GM12872 (cell line): ENCODE results near the gene HLA-DQB2.

Experiments
- TF ChIP-seq, protein P1 (sequence below): IDR thresholded peaks from 3 replicates; pipeline ENCODE4 v1.5.1; 2011; ENCODE audit warnings: low read depth, mild to moderate bottlenecking, low read length, moderate library complexity; ENCODE audit not compliant: insufficient read depth

Gene HLA-DQB2

DNA sequence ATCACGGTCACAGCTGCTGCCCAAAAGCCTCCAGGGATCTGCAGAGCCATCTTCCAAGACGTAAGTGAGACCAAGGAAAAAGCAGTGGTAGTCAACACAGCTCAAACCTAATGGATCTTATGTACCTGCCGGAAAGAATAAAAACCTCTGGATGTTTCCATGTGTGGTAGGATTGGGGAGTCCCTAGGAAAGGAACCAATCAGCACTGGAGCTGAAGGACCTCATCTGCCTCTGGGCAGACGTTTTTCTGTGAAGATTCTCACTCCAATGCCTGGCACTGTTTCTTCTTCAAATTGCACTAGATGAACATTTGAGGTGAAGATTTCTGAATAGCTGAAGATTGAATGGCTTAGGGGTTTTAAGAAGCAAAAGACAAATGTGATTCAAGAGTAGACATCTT is at the start of gene HLA-DQB2:
HLA-DQB2 (minus strand) TSS at position 112 of the 400 bp plus-strand sequence; CDS start at position 50, 62 bp downstream.
- TF ChIP-seq, protein P1, sequence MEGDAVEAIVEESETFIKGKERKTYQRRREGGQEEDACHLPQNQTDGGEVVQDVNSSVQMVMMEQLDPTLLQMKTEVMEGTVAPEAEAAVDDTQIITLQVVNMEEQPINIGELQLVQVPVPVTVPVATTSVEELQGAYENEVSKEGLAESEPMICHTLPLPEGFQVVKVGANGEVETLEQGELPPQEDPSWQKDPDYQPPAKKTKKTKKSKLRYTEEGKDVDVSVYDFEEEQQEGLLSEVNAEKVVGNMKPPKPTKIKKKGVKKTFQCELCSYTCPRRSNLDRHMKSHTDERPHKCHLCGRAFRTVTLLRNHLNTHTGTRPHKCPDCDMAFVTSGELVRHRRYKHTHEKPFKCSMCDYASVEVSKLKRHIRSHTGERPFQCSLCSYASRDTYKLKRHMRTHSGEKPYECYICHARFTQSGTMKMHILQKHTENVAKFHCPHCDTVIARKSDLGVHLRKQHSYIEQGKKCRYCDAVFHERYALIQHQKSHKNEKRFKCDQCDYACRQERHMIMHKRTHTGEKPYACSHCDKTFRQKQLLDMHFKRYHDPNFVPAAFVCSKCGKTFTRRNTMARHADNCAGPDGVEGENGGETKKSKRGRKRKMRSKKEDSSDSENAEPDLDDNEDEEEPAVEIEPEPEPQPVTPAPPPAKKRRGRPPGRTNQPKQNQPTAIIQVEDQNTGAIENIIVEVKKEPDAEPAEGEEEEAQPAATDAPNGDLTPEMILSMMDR = no peak

DNA sequence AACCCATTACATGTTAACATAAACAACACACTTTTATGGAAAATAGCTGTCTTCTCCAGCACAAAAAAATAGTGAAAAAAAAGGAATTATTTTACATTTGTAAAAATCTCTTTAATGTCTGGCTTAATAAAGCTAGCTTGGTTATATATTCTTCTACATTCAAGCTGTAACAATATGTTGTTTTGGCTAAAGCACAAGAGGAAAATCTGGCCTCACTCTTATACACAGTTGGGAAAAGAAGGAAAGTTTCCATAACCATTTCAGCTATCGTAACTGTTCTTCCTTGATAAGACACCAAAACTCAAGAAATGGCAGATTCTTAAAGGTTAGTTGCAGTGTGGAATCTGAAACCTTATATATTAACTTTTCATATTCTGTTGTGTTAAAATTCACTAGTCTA is 45.8 kb upstream of the HLA-DQB2 start:
- TF ChIP-seq, protein P1 = no peak

DNA sequence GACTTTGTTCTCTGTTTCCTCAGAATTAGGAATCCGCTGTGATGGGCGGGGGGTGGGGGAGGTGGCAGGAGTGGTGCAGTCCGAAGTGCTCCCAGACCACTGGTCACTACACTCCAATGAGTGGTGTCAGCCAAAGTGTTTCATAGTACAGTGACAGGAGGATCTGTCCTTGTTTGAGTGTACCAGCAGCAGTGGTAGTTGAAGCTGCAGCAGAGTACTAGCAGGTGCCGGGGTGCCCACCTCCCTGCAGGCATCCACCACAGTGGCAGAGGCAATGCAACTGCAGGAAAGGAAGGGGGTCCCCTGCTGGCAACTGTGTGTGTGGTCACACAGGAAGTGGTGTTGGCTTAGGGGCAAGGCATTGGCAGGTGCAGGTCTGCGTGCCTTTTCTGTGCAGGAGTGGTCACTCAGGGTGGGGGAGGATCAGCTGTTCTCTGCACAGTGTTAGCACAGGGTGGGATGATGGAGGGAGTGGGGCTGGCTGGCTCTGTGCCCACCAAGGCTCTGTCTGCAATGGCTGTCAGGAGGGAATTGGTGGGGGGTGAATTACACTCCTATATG is 43.8 kb upstream of the HLA-DQB2 start:
- TF ChIP-seq, protein P1 = peak; percentile 35; the same call in 1 of the 3 replicates

DNA sequence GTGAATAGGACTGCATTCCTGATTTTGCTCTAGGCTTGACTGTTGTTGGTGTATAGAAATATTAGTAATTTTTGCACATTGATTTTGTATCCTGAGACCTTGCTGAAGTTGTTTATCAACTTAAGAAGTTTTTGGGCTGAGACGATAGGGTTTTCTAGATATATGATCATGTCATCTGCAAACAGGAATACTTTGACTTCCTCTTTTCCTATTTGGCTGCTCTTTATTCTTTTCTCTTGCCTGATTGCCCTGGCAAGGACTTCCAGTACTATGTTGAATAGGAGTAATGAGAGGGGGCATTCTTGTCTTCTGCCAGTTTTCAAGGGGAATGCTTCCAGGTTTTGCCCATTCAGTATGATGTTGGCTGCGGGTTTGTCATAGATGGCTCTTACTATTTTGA is 40.1 kb upstream of the HLA-DQB2 start:
- TF ChIP-seq, protein P1 = no peak

DNA sequence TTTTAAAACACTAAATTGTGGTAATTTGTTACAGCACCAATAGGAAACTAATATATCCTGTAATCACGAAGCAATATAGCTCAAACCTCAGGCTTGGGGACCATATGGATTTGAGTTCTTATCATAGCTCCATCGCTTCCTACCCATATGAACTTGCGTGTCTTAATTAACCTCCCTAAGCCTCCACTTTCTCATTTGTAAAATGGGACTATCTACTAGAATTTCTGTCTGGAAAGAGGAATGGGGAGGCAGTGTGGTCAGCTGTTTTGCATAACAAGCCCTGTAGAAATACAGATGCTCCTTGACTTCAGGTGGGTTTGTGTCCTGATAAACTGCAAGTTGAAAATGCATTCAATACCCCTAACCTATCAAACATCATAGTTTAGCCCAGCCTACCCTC is 36.4 kb upstream of the HLA-DQB2 start:
- TF ChIP-seq, protein P1 = no peak

DNA sequence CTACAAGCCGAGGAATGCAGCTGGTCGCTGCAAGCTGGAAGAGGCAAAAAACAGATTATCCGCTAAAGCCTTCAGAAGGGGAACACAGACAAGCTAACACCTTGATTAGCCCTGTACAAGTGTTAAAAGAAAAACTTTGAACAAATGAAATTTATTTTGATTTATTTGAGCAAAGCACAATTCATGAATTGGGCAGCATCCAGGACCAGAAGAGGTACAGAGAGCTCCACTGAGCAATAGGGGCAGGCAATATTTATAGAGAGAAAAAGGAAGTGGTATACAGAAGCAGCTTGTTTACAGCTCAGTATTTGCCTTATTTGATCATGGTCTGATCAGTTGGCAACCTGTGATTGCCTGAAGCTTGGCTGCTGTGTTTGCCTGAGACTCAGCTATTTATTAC is 35.8 kb upstream of the HLA-DQB2 start:
- TF ChIP-seq, protein P1 = no peak

DNA sequence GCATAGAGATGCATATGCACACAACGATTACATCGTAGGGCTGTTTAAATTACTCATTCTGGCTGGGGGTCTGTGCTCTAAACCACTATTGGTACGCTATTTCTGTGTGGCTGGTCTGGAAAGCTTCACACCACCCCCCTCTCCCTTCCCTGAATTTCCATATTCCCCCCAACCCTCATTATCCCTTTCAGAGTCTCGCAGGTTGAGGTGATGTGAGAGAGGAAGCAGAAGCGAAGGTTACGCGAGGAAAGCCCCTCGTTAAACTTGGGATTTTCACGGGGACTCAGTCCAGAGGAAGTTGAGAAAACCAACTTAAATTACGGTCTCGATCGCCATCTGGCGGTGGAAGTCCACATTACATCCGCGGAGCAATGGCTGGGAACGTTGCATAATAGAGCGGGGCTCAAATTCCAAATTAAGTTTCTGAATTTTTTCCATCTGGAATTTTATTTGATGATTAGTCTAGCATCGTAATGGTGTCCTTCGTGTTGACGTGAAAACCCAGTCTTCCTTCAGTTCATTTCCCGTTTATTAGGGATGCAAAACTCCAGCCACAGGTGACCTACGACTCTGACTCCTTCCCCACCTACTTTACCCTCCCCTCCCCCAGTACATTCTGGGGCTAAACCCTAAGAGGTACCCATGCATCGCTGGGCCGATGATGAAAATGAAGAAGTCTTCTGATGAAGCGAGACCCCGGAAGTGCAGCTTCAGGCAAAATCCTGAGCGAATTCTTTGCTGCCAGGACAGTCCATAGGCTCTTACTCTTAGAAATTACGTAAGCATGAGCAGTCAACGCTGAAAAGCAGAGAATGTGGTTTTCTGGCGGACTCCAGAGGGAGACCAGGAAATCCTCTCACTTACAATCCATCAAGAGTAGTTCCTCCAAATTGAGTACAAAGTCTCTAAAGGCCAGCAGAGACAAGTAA is 33.8 kb upstream of the HLA-DQB2 start:
- TF ChIP-seq, protein P1 = peak; percentile 86
